ENCODE results near the gene SLC6A4.

DNA sequence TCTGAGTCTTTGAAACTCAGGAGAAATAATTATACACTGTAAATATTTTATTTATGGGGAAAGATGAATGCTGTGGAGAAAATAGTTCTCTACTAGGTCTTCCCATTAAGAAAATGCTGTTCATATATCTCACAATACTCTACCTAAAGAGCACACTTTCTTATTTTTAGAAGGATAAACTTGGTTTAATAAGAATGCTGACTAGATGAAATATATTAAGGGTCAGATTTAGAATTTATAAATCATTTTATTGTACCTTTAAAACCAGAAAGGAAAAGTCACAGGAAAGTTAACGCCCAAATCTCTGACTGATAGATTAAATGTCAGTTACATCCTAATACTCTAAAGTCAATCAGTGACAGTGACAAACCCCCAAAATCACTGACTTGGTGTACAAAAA, 48.7 kb downstream of the SLC6A4 start:
- TF ChIP-seq POLR2AphosphoS5 (IDR thresholded peaks at IDR 0.05; ENCODE audit: low read depth, low read length) (no peak), CTCF (IDR thresholded peaks at IDR 0.05 in 2 of 3, conservative IDR thresholded peaks at IDR 0.05 in 1 of 3; ENCODE audit: borderline replicate concordance in 1 of 3, insufficient read depth in 1 of 3, low read depth in 2 of 3, low read length in 2 of 3) (no peak), EZH2 (IDR thresholded peaks at IDR 0.05) (no peak), ZNF274 (IDR thresholded peaks at IDR 0.05; ENCODE audit: low read depth, low read length) (no peak), EGR1 (IDR thresholded peaks at IDR 0.05; ENCODE audit: low read depth) (no peak)
